Measurements from ENCODE around the gene NT5DC3. TPM values are rescaled to one million over a fixed set of nuclear protein-coding genes. Genes with fewer than 3 reads are reported as not detected.

NT5DC3 gene
- polyA plus RNA-seq, 4 donors, result 3.3 to 4.1 (median 3.7) TPM

Other genes starting within 250 kb of the NT5DC3 start
- gene HSP90B1, start 89.2 kb upstream of the NT5DC3 start, polyA plus RNA-seq (ENCODE audit: insufficient read length in 4 of 4), result 1,000 to 10,000 TPM in 3 of 4 donors, 100 to 1,000 TPM in 1; 939 to 1,143 (median 1,038) TPM
- gene TDG, start 124.6 kb upstream of the NT5DC3 start, polyA plus RNA-seq (ENCODE audit: insufficient read length in 4 of 4), result 10 to 100 TPM; 48.3 to 58.4 (median 52.0) TPM
- 10 to 100 TPM; 11.5 to 17.7 (median 16.0) TPM for gene GLT8D2, start 209.0 kb upstream of the NT5DC3 start, polyA plus RNA-seq (ENCODE audit: insufficient read length in 4 of 4)
- 10 to 100 TPM; 13.6 to 19.4 (median 18.1) TPM for gene HCFC2, start 223.3 kb upstream of the NT5DC3 start, polyA plus RNA-seq (ENCODE audit: insufficient read length in 4 of 4)